Esophagus muscularis mucosa (tissue), 4 donors: ENCODE data around the gene GABRA4.

Source experiments
- EP300 ChIP-seq: sonication (generic); formaldehyde crosslinking; IDR thresholded peaks from one replicate; pipeline ENCODE4 v1.6.1; 2017; ENCODE audit warnings: antibody characterized with exemption
- POLR2A ChIP-seq: fragments of 450-650 bp; IDR thresholded peaks from one replicate; pipeline ENCODE4 v1.6.1; 2017; ENCODE audit warnings: antibody characterized with exemption, moderate library complexity, mild to moderate bottlenecking, low read depth
- POLR2AphosphoS5 ChIP-seq, 2 donors: sonication (generic); formaldehyde crosslinking; IDR thresholded peaks; one replicate each; pipeline ENCODE4 v1.6.1; 2017; ENCODE audit warnings: antibody characterized with exemption in 2 of 2
- TF ChIP-seq, protein P1 (sequence below), 3 experiments: fragments of 200-600 bp in 2 of 3; fragments of 450-650 bp in 1 of 3; sonication (generic) in 2 of 3; IDR thresholded peaks; one replicate each; pipeline ENCODE4 v1.5.1; 2017 to 2019; ENCODE audit warnings: antibody characterized with exemption in 3 of 3, mild to moderate bottlenecking in 2 of 3, moderate library complexity in 1 of 3

DNA sequence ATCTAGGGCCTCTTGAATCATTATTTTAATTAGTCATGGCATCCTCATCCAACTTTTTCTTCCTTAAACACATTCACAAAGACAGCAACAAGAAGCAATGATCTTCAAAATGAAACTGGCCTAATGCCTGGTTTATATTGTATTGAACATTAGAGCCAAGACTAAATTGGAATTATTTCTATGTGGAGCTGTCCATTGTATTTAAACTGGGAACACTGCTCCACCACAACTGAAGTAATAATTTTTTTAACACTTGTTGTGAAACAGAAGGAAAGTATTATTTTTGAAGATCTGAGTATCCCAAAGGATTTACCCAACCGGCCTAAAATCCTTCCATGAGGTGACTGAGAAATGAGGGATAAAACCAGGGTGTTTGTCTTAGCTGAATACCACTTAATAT is 44.9 kb upstream of the GABRA4 start:
- no peak for TF ChIP-seq POLR2A
- TF ChIP-seq, protein P1, sequence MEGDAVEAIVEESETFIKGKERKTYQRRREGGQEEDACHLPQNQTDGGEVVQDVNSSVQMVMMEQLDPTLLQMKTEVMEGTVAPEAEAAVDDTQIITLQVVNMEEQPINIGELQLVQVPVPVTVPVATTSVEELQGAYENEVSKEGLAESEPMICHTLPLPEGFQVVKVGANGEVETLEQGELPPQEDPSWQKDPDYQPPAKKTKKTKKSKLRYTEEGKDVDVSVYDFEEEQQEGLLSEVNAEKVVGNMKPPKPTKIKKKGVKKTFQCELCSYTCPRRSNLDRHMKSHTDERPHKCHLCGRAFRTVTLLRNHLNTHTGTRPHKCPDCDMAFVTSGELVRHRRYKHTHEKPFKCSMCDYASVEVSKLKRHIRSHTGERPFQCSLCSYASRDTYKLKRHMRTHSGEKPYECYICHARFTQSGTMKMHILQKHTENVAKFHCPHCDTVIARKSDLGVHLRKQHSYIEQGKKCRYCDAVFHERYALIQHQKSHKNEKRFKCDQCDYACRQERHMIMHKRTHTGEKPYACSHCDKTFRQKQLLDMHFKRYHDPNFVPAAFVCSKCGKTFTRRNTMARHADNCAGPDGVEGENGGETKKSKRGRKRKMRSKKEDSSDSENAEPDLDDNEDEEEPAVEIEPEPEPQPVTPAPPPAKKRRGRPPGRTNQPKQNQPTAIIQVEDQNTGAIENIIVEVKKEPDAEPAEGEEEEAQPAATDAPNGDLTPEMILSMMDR (IDR thresholded peaks at IDR 0.05), result no peak
- TF ChIP-seq POLR2AphosphoS5 (IDR thresholded peaks at IDR 0.05), result no peak
- TF ChIP-seq EP300, result no peak
